DMS53 treated with DMSO at 0.1 percent for 48 hours (cell line): ENCODE measurements around the gene JADE3.

ENCODE experiments used
- DNase-seq: peaks from one replicate; lab custom pipeline; 2025; ENCODE audit not compliant: unreplicated experiment; lab: John Stamatoyannopoulos, UW

The JADE3 gene

DNA sequence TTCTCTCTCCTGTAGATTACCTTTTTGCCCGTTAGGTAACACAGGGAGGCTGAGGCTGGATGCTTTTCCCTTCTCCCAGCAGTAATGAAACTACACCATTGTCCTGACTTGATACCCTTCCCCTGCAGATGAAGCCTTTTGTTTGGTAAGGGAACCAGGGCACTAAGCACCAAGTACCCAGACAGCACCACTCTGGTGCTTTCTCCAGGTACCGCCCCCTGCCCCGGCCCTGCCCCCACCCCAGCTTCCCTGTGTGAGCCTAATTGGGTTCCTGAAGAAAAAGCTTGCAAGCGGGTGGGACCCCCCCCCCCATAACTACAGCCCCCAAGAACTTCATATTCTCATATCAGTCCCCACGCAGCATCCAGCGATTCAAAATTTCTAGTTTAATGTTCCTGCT is 79.8 kb downstream of the JADE3 start:
- no peak for DNase-seq

DNA sequence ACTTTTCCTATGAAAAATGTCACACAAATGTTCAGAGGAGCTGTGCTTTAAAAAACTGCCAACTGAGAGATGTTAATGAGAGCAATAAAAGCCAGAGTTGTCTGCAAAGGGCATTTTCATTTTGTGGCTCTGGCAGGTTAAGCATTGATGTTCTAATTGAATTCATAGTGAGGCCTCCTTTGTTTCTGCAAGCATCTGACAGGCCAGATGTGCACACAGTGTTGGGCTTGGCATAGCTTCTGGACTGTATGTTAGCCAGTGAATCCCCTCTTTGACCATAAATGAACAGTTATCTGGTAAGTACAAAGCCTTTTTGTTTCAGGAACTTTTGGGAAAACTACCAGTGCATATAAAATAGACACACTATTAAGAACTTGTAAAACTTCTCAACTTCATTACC is 81.9 kb downstream of the JADE3 start:
- DNase-seq = no peak

DNA sequence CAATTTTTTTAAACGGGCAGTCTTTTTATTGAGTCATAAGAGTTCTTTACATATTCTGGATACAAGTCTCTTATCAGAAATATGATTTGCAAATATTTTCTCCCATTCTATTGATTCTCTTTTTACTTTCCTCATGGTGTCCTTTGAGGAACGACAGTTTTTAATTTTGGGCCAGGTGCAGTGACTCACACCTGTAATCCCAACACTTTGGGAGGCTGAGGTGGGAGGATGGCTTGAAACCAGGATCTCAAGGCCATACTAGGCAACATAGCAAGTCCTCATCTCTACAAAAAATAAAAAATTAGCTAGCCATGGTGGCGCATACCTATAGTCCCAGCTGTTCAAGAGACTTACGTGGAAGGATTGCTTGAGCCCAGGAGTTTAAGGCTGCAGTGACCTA is 99.9 kb downstream of the JADE3 start:
- DNase-seq = no peak

DNA sequence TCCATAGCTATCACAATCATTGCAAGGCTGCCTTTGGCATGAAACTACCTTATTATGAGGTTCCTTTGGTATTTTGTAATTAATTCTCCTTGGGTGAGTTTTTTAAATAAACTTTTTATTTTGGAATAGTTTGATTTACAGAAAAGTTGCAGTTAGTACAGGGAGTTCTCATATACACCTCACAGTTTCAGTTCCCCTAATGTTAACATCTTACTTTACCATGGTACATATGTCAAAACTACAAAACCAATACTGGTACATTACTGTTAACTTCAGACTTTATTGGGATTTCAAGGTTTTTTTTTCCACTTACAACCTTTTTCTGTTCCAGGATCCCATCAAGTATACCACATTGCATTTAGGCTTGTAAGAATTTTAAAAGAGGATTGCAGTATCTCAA is 114.0 kb downstream of the JADE3 start:
- no peak for DNase-seq

DNA sequence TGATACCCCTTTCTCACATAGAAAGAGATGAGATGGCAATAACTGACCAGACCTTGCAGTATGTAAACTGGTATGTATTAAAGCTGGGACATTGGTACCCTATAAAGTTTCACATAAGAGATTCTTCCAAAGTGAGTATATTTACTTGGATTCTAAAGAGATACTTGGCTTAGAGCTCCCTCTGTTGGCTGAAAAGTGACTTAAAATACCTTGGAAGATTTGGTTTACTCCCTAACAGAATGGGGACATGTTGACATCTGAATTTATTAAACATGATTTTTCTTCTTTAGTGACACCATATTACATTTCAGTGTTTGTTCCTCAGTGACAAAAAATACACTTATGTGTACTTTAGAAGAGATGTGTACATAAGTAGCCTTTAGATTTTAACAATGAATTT is 118.1 kb downstream of the JADE3 start:
- DNase-seq = peak; percentile 24

DNA sequence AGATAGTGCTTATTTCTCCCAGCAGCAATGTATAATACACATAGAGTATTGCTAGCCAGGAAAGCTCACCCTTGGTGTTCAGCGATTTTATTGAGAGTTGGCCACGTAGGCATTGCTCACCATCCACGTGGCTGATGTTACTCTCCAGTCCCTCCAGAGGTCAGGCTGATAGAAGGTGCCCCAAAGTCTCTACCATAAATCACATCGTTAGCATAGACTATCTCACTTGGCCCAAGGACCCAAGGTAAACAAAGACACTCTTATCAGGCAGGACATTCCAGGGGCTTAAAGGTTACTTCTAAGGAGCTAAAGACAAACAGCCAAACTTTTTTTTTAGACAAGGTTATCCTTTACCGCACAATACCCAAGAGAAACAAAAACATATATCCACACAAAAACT is 135.8 kb downstream of the JADE3 start:
- no peak for DNase-seq

DNA sequence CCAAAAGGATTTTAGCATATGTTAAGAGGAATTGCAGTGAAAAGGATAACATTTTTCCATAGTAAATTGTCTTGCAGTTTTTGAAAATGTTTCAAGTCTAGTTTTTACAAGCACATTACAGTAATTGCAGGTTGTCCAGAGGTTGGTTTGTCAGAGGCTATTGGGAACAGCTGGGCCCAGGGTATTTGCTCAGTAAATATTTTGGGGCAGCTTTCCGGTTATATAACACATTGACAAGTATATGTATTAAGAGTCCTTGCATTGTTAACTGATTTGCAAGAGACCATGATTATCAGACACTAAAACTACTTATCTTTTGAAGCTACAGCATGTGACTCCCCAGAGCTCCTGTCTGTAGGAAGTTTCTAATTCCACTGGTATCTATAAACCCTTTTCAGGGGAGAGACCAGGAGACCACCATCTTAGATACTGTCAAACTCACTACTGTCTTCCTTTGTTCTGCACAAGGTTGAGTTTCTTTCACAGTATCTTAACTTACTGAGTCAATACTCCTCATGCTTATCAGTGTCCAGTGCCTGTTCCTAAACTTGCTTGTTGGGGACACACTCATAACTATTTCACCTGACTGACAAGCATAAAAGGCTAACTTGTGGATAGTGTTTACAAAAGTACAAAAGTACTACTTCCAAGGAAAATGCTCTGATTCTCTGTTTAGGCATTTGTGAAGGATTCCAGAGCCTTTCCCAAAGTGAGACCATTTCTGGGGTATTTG is 147.1 kb downstream of the JADE3 start:
- no peak for DNase-seq

DNA sequence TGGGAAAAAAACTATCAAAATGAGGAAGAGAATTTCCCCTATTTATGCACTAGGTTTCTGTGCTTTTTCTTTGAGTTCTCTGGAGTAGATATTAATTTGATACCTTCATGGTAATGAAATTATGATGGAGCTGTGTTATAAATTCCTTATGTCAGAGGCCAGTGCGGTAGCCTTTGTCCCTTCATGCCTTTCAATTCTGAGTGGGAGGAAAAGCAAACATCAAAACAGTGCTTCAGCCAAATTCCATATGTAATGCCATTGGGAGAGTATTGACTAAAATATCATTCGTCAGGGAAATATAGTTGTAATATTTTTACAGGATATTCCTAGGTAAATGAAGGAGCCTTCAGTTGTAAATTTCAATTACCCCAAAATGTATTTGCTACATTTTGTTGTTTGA is 148.5 kb downstream of the JADE3 start:
- no peak for DNase-seq

DNA sequence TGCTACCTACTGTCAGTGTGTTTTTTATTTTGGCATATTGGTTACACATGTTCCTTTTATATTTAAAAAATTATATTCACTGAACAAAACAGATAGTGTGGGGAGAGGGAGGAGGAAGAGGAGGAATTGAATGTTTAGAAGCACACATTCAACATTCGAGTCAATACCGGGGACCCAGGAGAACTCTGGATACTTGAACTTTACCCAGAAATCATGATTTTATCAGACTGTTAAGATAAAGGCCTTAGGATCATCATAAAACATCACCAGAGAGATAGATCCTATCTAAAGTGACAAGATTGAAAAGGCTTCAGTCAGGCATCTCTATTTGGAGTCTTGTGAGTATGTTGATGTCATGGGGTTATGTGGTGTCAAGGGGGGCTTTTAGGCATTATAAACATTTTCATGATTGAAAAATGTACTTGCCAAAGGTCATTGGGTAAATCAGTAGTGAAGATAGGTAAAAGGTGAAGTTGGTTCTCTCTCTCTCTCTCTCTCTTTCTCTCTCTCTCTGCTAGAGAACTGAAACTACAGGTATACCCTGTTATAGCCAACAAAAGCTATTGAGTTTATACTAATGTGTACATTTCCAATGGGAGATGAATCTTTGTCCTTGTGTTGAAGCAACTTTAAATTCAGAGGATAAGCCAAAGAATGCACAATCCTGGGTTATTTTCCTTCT is 149.2 kb downstream of the JADE3 start:
- DNase-seq = no peak

DNA sequence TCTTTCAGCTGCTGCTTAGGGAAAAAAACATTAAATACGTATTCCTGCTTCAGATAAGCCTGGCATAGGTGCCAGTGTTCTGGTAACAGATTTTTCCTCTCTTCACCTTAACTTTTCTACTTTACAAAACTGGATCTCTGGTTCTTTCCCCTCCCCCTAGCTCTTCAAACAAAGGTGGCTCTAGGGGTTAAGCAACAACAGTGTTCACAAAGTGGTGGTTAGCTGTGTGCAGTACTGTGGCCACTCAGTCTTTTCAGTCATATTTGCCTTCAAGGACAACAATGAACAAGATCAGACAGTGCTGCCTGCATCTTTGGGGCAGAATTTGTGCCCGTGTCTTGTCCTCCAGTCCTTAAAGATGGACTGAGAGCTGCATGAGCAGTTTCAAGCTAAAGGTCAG is 151.0 kb downstream of the JADE3 start:
- no peak for DNase-seq

DNA sequence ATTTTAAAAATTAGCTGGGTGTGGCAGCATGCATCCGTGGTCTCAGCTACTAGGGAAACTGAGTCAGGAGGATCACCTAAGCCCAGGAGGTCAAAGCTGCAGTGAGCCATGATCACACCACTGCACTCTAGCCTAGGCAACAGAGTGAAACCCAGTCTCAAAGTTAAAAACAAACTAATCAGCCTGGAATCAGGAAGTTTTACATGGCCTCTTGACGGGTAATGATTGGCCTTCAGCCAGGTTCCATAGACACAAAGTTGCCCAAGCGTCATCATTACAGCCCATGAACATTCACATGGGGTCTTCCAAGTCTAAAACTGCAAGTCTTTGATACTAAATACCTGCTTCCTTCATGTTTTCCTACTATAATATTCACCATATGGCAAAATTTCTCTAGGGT is 156.0 kb downstream of the JADE3 start:
- DNase-seq = no peak

DNA sequence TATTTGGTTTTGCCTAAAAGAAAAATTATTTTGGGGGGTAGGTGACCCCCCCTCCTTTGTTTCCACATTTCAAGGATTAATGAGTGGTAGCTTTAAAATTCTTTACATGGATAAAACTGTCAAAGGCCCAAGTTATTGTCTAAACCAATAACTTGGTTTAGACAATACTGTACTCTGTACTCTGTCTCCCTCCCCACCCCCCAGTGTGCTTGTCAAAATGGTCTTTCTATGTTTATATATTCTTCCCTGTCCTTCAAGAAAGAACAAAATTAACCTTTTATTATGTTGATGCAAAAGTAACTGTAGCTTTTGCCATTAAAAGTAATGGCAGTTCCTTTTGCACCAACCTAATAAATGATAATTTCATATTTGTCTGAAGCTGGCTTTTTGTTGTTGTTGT is 156.5 kb downstream of the JADE3 start:
- no peak for DNase-seq

DNA sequence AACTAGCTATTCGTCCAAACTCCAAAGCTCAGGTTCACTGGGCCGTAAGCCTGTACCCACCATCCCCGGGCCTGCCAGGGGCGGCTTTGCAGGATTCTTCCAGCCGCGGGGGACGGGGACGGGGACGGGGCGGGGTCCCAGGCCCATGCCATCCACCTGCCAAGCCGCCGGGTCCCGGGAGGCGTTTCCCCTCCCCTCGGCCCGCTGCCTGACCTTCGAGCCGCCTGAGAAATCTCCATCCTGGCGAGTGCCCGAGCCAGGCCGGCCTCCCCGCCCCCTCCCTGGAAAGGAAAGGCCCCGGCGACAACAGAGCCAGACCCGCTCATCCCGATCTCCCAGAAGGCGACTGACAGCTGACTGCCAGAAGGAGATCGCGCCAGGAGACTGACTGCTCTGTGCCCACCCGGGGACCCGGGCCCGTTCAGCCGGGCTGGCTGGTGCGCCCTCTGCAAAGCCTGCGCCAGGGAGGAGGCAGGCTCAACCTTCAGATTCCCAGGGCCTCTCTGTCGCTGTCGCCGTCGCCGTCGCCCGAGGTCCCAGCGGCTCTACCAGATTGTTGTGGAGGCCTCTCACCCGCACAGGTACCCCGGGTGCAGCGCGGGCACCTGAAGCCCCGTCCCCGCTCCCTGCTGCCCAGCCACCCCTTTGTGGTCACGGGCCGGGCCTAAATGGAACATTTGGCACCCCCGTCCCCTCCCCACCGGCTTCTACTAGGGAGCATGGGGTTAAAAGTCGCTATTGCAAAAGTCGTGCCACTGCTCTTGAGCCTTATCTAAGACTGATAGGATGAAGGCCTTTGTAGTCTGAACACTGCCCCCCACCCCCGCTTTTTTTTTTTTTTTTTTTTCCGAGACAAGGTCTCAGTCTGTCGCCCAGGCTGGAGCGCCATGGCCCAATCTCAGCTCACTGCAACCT is 166.2 kb downstream of the JADE3 start, which contains the start of gene RGN:
TSS of gene RGN (plus strand) at position 315 of the 915 bp plus-strand sequence. CDS start 2,702 bp downstream, outside the sequence.
- DNase-seq = no peak

DNA sequence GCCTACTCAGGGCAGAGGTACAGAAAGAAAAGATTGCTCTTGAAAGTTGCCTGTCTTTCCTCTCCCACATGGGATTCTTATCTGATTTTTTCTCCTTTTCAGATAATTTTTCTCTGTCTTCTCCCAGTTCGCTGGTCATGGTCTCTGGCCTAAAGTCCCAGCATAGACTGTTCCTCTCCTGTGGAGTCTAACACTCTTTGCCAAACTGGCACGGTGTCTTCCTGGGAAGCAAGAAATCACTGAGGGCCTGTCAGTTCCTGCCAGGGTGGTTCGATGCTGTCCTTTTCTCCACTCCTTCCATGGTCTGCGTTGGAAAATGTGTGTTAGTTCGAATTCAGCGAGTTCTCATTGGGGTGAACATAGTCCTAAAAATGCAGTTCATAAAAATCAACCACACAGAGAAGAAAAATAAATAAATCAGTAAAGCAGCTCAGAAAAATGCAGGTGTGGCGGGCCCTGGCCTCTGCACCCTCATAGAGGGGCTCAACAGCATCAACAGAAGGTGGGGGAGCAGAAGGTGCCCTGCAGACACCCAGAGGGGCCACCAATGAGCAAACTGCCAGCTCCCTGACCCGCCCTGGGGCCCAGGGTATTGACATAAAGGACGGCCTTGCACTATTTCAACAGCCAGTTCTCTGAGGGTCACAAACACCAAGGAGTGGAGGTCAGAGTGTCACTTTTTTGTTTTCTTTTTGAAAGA is 168.1 kb downstream of the JADE3 start:
- no peak for DNase-seq

DNA sequence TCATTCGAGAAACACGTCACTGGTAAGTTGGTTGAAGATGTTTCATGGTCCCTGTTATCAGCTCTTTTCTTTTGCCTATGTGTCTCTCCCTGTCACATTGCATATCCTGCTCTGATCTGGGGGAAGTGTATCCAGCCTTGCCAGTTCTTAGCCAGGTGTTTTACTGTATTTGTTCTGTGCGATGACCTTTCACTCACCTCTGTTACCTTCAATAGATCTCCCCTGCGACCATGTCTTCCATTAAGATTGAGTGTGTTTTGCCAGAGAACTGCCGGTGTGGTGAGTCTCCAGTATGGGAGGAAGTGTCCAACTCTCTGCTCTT is 168.7 kb downstream of the JADE3 start:
- DNase-seq = no peak

DNA sequence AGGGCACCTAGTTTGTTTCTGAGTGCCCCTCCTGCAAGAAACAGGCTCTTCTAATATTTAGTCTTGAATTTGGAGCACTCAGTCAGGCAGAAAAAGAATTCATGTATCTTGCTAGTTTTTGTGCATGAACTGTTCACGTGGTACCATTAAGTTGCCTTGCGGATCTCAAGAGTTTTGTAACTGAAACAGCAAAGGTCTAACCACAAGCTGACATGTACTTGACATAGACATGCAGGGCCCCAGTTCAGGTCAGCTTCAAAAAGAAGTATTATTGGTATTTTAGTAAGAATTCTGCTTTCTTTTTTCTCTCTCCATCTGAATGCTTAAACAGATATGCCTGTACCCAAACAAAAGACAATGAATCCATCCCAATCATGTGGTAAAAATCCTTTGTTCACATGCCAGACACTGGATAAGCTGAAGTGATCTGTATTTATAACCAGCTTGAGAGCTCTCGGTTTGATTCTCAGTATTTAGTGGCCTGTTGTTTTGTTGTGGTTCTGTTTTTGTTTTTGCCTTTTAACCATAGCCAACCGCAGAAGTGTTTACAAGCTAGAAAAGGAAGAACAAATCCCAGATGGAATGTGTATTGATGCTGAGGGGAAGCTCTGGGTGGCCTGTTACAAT is 179.0 kb downstream of the JADE3 start:
- DNase-seq = no peak

DNA sequence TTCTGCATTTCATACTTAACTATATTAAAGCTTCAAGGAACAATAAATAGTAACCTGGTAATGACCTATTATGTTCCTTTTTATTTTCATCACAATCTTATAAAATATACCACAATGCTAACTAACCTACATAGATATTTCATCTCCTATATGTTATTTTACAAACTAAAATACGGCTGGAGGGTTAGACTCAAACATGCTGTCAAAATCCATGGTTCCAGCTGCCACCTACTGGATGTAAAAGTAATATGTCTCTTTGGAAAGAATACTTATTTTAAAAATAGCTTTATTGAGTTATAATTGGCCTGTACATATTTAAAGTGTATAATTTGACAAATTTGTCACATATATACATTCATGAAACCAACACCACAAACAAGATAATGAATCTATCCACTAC is 181.0 kb downstream of the JADE3 start:
- peak; percentile 22 for DNase-seq

DNA sequence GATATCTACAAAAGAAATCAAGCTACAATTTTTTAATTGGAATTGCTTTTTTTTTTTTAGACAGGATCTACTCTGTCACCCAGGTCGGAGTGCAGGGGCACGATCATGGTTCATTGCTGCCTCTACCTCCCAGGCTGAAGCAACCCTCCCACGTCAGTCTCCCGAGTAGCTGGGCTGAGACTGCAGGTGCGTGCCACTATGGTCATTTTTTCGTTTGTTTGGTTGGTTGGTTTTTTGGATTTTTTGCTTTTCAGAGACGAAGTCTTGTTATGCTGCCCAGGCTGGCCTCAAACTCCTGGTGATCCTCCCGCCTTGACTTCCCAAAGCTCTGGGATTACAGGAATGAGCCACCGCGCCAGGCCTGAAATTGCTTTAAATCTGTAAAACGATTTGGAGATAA is 181.6 kb downstream of the JADE3 start:
- no peak for DNase-seq

DNA sequence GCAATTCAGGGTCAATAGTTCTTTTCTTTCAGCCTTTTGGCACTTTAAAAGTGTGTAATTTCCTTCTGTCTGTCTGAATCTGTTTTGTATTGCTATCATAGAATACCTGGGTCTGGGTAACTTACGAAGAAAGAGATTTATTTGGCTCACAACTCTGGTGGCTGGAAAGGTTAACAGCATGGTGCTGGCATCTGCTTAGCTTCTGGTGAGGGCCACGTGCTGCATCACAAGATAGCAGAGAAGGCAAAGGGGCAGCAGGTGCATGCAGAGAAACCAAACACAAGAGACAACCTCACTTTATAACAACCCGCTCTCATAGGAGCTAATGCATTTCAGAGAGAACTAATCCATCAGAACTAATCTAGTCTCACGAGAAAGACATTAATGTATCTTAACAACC is 184.8 kb downstream of the JADE3 start:
- no peak for DNase-seq

DNA sequence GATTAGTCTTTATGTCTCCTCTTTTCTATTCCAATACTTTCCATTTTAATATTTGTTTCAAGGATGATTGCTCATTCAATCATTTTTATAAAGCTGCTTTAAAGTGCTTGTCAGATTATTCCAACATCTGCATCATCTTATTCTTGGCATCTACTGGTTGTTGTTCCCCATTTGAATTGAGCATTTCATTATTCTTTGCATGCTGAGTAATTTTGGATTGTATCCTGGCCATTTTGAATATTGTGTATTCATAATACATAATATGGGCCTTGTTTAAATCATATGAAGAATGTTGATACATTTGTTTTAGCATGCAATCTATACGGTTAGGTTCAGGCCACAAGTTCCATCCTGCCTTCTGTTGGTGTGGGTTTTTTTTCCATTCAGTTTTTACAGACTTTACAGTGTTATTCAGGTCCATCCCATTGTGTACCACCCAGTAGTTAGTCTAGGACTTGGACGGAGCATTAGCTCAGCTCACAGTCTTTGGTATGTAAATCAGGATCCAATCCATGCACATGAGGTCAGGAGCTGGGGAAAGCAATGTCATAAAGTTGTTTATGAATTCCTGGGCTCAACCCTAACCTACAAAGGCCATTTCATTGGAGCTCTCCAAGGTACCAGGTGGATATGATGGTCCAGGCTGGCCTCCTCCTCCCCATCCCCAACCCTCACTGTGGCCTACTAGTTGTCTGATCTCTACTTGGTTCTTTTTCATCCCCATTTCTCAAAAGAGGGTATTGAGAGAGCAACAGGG is 186.3 kb downstream of the JADE3 start:
- no peak for DNase-seq
